ENCODE measurements around the gene SMYD3.

DNA sequence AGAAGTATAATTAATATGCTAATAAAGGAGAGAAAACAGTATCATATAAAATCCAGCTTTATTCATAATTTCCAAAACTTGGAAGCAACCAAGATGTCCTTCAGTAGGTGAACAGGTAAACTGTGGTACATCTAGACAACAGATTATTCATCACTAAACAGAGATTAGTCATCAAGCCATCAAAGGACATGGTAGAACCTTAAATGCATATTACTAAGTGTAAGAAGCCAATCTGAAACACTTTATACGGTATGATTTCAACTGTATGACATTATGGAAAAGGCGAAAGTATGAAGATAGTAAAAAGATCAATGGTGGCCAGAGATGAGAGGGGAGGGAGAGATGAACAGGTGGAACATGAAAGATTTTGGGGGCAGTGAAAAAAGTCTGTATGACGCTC is 541.7 kb downstream of the SMYD3 start:
- TF ChIP-seq, protein P1, sequence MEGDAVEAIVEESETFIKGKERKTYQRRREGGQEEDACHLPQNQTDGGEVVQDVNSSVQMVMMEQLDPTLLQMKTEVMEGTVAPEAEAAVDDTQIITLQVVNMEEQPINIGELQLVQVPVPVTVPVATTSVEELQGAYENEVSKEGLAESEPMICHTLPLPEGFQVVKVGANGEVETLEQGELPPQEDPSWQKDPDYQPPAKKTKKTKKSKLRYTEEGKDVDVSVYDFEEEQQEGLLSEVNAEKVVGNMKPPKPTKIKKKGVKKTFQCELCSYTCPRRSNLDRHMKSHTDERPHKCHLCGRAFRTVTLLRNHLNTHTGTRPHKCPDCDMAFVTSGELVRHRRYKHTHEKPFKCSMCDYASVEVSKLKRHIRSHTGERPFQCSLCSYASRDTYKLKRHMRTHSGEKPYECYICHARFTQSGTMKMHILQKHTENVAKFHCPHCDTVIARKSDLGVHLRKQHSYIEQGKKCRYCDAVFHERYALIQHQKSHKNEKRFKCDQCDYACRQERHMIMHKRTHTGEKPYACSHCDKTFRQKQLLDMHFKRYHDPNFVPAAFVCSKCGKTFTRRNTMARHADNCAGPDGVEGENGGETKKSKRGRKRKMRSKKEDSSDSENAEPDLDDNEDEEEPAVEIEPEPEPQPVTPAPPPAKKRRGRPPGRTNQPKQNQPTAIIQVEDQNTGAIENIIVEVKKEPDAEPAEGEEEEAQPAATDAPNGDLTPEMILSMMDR (IDR thresholded peaks at IDR 0.05; ENCODE audit: borderline replicate concordance, extremely low read depth, low read length, poor library complexity, severe bottlenecking), result no peak
- no peak for TF ChIP-seq EZH2 (IDR thresholded peaks at IDR 0.05; ENCODE audit: borderline replicate concordance, low read depth, low read length, severe bottlenecking)

All from DND-41 (cell line).